ENCODE data around the gene UBAP1. TPM values are rescaled to one million over a fixed set of nuclear protein-coding genes. Genes with fewer than 3 reads are reported as not detected.
A peak's percentile ranks its signal among the peaks of the same experiment; 100 is the strongest.

The UBAP1 gene
- total and polyA plus RNA-seq, 9 of the 15 experiments (the other 6 are each of a cell fraction or from before 2014, with no cell fraction given), result 1.3 to 33.4 (median 16.5) TPM

DNA sequence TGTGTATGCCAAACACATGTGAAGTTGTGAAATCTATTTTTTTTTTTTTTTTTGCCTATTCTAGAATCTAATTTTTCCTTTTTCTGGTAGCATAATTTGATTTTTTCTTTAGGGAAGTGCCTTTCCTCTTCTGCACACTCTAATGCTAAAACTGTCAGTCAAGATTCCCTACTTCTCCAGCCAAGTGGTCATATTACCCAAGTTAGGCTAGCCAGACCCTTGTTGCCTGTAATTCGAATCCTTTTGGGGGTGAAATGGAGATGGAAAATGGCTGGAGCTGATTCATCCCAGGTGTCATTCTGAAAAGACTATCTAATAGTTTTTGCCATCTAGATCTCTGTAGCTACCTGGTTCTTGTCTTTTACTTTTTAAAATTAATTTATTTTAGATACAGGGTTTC, 24.8 kb upstream of the UBAP1 start:
- Histone ChIP-seq H3K4me3 (no peak overlapping the region), H3K4me2 (ENCODE audit: insufficient read depth, low read length) (no peak overlapping the region), H3K9ac (ENCODE audit: insufficient read depth in 1 of 2, low read depth in 2 of 2, low read length in 2 of 2) (no peak overlapping the region), H3K79me2 (ENCODE audit: control insufficient read depth, insufficient read depth, low read length) (no peaks in the 10 kb centered on the region), H3K27ac (ENCODE audit: extremely low read depth, low read depth, low read length) (peak overlapping the region; percentile 33; the same call in 1 of the 3 replicates), H2AFZ (ENCODE audit: low read depth, low read length) (peak overlapping the region; percentile 26; the same call in 1 of the 2 replicates), H3K27me3 (ENCODE audit: control insufficient read depth in 2 of 2, insufficient read depth in 2 of 2, low read length in 2 of 2) (no peaks in the 10 kb centered on the region), H3K9me1 (ENCODE audit: control insufficient read depth, insufficient read depth, low read length) (no peaks in the 10 kb centered on the region), H3K36me3 (ENCODE audit: control insufficient read depth, insufficient read depth, low read length) (no peaks in the 10 kb centered on the region), H3K4me1 (replicated peaks in 1 of 2; ENCODE audit: control insufficient read depth in 2 of 2, insufficient read depth in 2 of 2, low read length in 2 of 2) (peaks cover 28 to 45% of the 10 kb centered on the region in 2 experiments), H4K20me1 (replicated peaks; ENCODE audit: control insufficient read depth, insufficient read depth, low read length) (no peaks in the 10 kb centered on the region), H3K9me3 (replicated peaks; ENCODE audit: control insufficient read depth, insufficient read depth, low read depth, low read length) (no peaks in the 10 kb centered on the region)
- DNase-seq (ENCODE audit: extremely low read depth in 1 of 4, low spot score in 3 of 4), result no peak
- ChIA-PET CTCF (ENCODE audit: low intra/inter-chr PET ratio) (no interaction called here), POLR2A (interaction anchor here (0.6 to 1.2 kb wide), 2 partner anchors 21 to 26 kb away, joined by 3 to 4 read pairs; no protein-coding TSS in a partner anchor)
- intact Hi-C loops (cut with micrococcal nuclease), result no loop called here
- in situ Hi-C loops (cut with MboI), result no loop called here
- FAIRE-seq, result no peak
- TF ChIP-seq ADNP (tag; IDR thresholded peaks at IDR 0.05) (0 out of 2 replicates have a peak, but pooled peaks have one; percentile 12), ELF1 (tag; IDR thresholded peaks at IDR 0.05) (no peak), PKNOX1 (IDR thresholded peaks at IDR 0.05) (peak; percentile 30), TAF15 (IDR thresholded peaks at IDR 0.05; ENCODE audit: low read depth, low read length) (no peak)
- 67% methylated on average over 1 of the region's 1 CpG for WGBS (ENCODE audit: insufficient coverage, low coverage, missing lambda C conversion rate)
- no TSS peak for BruUV-seq (replicated peaks)
- no peak for ATAC-seq

GRCh38 chr9:34157318-34157717, 21.5 kb upstream of the UBAP1 start:
- no peak for DNase-seq (ENCODE audit: extremely low read depth in 1 of 4, low spot score in 3 of 4)
- no peak for ATAC-seq

More at GRCh38 chr9:34157318-34157717, 21.5 kb upstream of the UBAP1 start:
- intact Hi-C loops (cut with micrococcal nuclease), result no loop called here
- Histone ChIP-seq H3K27ac (ENCODE audit: extremely low read depth, low read depth, low read length) (peak overlapping the region; percentile 73; the same call in 2 of the 3 replicates), H3K9me3 (replicated peaks; ENCODE audit: control insufficient read depth, insufficient read depth, low read depth, low read length) (no peaks in the 10 kb centered on the region), H3K9ac (ENCODE audit: insufficient read depth in 1 of 2, low read depth in 2 of 2, low read length in 2 of 2) (peak overlapping the region in 1 of 2 experiments; percentile 62; a peak in 1 of 4 replicates), H3K79me2 (ENCODE audit: control insufficient read depth, insufficient read depth, low read length) (no peaks in the 10 kb centered on the region), H3K9me1 (ENCODE audit: control insufficient read depth, insufficient read depth, low read length) (no peaks in the 10 kb centered on the region), H3K27me3 (ENCODE audit: control insufficient read depth in 2 of 2, insufficient read depth in 2 of 2, low read length in 2 of 2) (no peaks in the 10 kb centered on the region), H3K4me3 (no peak overlapping the region), H3K36me3 (ENCODE audit: control insufficient read depth, insufficient read depth, low read length) (no peaks in the 10 kb centered on the region), H4K20me1 (replicated peaks; ENCODE audit: control insufficient read depth, insufficient read depth, low read length) (no peaks in the 10 kb centered on the region), H3K4me1 (replicated peaks in 1 of 2; ENCODE audit: control insufficient read depth in 2 of 2, insufficient read depth in 2 of 2, low read length in 2 of 2) (peaks cover 7 to 21% of the 10 kb centered on the region in 2 experiments), H2AFZ (ENCODE audit: low read depth, low read length) (peak overlapping the region; percentile 64), H3K4me2 (ENCODE audit: insufficient read depth, low read length) (no peak overlapping the region)
- no peak for TF ChIP-seq NFATC3 (IDR thresholded peaks at IDR 0.05)
- in situ Hi-C loops (cut with MboI), result no loop called here
- no peak for FAIRE-seq
- CTCF ChIA-PET (ENCODE audit: low intra/inter-chr PET ratio), result no interaction called here
- no TSS peak for BruUV-seq (replicated peaks)
- POLR2A ChIA-PET, result interaction anchor here (1.4 kb wide), 1 partner anchor 22 kb away, joined by 4 read pairs; the partner anchor contains the start of gene UBAP1
